GM10266 (cell line): ENCODE data around the gene AOC1.

Source experiments
- DNase-seq: peaks from one replicate; pipeline ENCODE4 v3.0.0; 2012; ENCODE audit errors: extremely low spot score
- CTCF ChIP-seq: IDR thresholded peaks from 2 replicates; pipeline ENCODE4 v1.5.1; 2012; ENCODE audit warnings: mild to moderate bottlenecking, low read depth; ENCODE audit not compliant: control insufficient read depth, insufficient read depth; ENCODE audit errors: missing control alignments

The AOC1 gene

GRCh38 chr7:150897502-150898474 is 45.5 kb downstream of the AOC1 start:
- TF ChIP-seq CTCF = no peak
- no peak for DNase-seq

- peak; percentile 95 for TF ChIP-seq CTCF
- peak; percentile 79 for DNase-seq
These were observed 46.2 kb downstream of the AOC1 start for GRCh38 chr7:150898475-150899011.

GRCh38 chr7:150900675-150901074 is 48.4 kb downstream of the AOC1 start:
- TF ChIP-seq CTCF = no peak
- DNase-seq = no peak

- DNase-seq = no peak
- no peak for TF ChIP-seq CTCF
These were observed 49.1 kb downstream of the AOC1 start for GRCh38 chr7:150901160-150902035.

GRCh38 chr7:150902078-150903033 is 50.0 kb downstream of the AOC1 start:
- DNase-seq = no peak

GRCh38 chr7:150903606-150904005 is 51.3 kb downstream of the AOC1 start:
- DNase-seq = no peak
- TF ChIP-seq CTCF = no peak

More at GRCh38 chr7:150902078-150903033, 50.0 kb downstream of the AOC1 start:
- no peak for TF ChIP-seq CTCF
